HG03575 (cell line): ENCODE results near the gene VSIG8.

Source experiments
- ATAC-seq: cut with Tn5 transposase; IDR thresholded peaks from one replicate; pipeline ENCODE4 v1.9.1; 2021; ENCODE audit not compliant: unreplicated experiment, insufficient number of reproducible peaks, low FRiP score; ENCODE audit errors: extremely low read depth

VSIG8 gene

DNA sequence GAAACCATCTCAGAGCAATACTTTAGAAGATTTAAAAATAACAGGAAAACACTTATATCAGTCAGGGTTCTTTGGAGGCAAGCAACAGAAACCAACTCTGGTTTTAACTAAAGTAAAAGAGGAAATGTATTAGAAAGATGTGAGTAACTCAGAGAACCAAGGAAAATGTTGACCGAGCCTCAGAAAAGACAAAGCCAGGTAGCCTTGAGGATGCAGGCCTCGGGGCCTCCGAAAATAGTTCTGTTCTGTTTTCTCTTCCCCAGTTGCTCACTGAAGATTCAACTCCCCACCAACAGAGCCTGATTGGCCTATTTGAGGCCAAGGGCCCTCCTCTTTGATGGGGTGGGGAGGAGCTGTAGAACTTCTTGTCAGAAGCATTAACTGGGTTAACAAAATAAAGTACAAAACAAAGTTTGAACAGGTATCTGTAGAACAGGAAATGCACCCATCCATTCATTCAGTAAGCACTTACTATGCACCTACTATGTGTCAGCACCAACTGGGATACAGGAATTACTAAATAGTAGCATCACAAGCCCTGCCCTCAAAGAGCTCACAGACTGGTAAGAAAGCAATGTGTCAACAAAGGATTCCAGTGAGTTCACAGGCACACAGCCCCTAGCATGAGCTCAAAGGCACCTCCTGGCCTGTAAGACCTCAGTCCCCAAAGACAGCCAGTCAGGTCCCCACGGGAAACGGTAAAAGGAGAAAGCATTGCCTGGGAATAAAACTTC is 23.2 kb downstream of the VSIG8 start:
- peak; percentile 35 for ATAC-seq

DNA sequence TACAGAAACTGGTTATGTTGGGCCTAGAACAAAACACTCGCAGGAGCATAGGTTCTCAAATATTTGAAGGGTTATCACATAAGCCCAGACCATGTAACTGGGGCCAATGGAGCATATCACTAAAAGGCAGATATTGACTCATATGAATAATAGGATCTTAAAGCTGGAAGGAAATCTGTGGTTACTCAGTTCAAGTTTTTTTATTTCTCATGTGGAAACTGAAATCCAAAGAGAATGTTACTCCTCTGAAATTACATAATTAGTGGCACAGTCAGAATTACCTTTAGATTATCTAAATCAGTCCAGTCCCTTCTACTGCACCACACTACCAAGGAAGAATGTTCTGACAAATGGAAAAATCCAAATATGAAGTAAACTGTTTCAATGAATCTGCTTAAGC is 23.7 kb downstream of the VSIG8 start:
- peak; percentile 38 for ATAC-seq

DNA sequence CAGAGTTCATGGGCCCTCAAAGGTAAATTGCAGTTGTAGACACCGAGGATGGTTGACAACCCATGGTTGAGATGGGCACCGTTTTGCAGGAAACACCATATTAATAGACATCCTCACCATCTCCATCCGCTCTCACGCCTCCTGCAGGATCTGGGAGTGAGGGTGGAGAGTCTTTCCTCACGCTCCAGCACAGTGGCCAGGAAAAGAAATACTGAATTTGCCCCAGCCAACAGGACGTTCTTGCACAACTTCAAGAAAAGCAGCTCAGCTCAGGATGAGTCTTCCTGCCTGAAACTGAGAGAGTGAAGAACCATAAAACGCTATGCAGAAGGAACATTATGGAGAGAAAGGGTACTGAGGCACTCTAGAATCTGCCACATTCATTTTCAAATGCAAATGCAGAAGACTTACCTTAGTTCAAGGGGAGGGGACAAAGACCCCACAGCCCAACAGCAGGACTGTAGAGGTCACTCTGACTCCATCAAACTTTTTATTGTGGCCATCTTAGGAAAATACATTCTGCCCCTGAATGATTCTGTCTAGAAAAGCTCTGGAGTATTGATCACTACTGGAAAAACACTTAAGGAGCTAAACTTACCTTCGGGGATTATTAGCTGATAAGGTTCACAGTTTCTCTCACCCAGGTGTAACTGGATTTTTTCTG is 26.5 kb downstream of the VSIG8 start:
- ATAC-seq = no peak

DNA sequence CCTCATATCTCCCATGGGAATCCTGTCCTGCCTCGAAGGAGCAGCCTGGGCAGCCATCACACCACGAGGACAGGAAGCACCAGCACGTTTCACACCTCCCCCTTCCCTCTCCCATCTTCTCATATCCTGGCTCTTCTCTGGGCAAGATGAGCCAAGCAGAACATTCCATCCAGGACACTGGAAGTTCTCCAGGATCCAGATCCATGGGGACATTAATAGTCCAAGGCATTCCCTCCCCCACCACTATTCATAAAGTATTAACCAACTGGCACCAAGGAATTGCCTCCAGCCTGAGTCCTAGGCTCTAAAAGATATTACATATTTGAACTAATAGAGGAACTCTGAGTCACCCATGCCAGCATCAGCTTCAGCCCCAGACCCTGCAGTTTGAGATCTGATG is 27.1 kb downstream of the VSIG8 start:
- no peak for ATAC-seq

DNA sequence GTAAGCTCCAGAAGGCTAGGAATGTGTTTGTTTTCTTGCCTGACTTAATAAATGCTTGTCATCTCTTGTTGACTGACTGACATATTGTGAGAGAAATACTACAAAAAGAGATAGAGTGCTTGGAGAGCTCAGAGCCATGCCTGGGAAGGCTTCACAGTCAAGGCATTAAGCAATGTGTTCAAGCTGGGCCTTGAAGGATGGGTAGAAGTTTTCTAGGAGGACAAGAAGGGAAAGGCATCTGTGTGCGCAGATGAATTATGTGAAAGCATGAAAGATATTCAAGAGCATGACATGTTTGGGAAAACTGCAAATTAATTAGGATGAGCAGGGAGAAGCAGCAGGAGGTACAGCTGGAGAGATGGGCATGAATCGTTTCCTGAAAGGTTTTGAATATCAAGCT is 30.1 kb downstream of the VSIG8 start:
- ATAC-seq = no peak

DNA sequence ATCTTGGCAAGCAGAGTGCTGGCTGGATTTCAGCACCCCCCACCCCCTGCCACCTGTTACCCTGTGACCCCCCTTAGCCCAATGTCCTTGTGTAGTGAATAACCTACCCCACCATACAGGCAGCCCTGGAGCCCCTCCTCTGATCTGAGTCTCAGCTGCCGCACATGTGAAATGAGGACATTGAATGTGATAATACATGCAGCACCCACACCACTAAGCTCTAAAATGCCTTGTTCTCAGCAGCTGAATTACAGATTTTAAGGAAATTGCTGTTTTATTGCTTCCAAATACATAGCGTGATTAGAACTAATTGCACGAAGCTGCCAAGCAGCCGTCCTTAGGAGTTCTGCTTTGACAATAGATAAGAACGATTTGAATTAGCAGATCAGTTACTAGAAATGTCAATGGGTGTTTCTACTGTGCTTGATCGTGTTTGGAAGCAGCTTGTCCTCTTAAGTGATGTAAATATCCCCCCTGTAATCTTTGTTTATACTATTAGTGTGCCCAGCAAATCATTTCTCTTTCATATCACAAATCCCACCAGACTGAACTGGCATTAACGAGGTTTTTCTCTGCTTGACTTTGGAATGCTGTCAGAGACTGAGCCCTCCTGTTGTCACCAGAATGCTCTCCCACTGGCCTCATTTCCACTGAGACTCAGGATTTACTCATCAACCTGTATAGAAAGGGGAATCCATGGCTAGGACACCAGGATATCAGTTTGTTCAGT is 30.9 kb downstream of the VSIG8 start:
- ATAC-seq = no peak

DNA sequence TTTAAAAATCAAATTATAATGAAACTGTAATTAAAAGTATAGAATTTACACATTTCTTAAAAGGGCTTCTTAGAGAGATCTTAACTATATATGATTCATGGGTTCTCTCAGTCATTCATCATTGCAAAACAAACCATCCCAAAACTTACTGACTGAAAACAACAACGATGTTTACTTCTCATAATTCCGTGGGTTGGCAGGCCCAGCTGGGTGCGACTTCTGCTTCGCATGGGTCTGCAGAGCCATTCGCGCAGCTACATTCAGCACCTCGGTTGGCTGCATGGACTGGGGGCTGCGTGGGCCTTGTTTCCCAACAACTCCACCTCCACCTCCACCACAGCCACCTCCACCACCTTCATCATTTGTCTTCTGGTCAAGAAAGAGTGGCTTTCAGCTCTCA is 31.7 kb downstream of the VSIG8 start:
- no peak for ATAC-seq

DNA sequence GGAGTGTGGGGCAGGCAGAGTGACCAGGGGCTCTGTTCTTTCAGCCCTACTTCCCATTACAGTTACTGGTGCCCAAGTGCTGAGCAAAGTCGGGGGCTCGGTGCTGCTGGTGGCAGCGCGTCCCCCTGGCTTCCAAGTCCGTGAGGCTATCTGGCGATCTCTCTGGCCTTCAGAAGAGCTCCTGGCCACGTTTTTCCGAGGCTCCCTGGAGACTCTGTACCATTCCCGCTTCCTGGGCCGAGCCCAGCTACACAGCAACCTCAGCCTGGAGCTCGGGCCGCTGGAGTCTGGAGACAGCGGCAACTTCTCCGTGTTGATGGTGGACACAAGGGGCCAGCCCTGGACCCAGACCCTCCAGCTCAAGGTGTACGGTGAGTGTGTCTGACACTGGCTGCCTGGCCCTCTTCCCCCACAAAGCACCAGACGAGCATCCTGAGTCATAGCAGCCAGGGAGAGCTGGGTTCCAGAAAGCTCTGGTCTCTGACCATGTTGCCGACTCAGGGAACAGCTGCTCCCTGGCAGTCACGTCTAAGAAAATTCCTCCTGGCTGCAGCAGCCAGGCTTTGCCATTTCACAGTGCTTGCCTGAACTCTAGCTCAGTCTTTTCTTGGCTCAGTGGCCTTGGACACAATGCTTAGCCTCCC is 32.5 kb downstream of the VSIG8 start:
- no peak for ATAC-seq

DNA sequence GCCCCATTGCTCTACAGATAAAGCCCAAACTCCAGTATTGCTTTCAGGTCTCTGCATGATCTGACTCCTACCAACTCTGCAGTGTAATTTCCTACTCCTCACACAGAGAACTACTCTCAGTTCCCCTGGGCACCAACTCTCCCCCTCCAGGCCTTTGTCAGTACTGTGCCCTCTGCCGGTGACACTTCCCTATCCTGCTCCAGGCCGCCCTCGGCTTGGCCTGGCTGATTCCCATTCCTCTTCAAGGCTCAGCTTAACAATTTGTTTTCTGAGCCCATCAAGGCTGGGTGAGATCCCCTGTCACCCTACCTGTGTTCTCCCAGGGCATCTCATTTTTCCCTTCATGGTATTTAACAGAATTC is 33.2 kb downstream of the VSIG8 start:
- peak; percentile 47 for ATAC-seq

DNA sequence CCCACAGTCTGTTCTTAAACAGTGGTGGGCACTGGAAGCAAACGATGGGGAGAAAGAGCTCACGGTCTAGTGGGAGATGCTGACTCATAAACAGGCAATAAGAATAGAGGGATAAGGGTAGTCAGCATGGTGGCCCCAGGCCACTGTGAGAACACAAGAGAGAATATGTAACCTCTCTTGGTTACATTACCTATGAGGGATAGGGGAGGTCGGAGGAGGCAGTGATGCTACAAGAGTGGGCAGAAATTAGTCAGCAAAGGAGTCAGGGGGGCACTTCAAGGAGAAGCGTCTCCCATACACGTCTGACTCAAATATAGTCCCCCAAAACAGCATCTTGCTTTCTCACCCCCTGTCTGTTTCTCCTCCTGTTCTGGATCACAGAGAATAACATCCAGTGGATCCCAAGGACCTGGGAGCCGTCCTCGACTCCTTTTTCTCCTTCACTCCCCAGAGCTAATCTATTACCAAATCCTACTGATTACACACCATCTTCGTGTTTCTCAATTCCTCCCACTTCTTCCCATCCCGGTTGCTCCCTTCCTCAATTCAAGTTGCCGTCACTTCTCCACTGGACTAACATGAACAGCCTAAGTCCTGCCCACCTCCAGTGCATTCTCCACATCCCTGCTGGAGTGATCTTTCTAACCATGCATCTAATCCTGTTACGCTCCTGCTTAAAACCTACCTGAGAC is 33.7 kb downstream of the VSIG8 start:
- no peak for ATAC-seq

DNA sequence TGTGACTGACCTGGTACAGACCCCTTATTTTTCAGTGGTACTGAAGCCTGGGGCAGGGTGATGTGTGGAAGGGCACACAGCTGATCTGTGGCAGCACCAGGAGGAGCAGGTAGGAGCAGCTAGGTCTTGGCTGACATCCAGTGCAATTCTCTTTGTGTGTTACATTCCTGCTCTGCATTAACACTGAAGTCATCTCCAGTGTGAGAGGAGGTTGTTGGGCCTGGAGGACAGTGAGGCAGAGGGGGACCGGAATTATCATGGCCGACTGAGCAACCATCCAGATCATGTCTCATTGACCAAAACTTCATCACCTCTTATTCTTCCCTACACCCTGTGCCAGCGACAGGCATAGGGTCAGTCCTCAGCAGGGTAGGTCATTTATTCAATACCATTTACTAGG is 34.3 kb downstream of the VSIG8 start:
- ATAC-seq = no peak

DNA sequence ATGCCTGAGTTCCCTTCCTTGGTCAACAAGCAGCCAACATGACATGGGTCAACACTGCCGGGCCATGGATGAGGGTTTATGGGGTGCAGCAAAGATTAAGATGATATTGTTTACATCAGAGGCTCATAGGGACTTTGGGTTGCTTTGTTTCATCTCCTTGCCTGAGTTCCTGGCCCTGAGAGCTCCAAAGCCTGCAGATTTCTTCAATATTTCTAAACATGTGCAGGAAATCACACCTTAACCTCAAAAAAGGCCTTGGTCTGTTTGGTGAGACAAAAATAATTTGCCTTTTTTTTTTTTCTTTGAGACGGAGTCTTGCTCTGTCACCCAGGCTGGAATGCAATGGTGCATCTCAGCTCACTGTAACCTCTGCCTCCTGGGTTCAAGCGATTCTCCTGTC is 34.9 kb downstream of the VSIG8 start:
- no peak for ATAC-seq

DNA sequence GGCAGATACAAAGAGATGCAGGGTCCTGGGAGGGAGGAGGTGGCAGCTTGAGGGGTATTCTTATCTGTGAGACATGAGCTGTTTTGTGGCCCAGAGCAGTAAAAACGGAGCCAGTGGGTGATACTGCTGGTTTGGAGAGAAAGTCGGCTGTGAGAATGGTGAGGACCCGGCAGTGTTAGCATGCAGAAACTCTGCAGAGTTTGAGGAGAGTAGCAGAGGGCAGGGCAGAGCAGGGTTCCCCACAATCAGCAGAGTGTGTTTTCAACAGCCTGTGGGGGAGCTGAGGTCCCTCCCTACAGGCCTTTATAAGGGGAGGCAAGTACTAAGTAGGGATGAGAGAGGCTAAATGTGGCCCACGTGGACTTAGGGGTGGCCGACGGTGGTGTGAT is 35.4 kb downstream of the VSIG8 start:
- ATAC-seq = no peak

DNA sequence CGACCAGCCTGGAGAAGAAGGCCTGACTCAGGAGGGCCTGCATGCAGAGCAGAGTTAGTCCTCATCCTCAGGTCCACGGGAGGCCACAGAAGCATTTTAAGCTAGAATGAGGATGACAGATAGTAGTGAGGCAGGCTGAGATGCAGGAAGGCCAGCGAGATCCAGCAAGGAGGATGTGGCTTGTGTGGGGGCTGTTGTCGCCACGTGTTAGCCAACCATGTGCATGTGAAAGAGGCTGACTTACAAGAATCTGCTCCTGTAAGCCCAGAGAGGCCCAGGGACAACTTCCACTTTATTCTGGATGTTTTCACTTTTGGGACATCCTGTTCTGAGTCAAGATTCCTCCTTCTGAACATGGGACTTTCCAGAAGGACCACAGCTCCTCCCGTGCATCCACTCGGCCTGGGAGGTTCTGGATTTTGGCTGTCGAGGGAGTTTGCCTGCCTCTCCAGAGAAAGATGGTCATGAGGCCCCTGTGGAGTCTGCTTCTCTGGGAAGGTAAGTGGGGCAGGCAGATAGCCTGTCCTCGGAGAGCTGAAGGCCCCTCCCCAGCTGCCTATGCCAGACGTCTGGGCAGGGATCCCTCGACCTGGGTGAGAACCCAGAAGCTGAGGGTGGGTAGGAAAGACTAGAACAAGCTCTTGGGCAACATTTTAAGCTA is 35.9 kb downstream of the VSIG8 start, which contains the start of gene SLAMF8:
TSS of gene SLAMF8 (plus strand) at position 433 of the 661 bp plus-strand sequence. CDS start at position 459, 26 bp downstream.
- no peak for ATAC-seq

DNA sequence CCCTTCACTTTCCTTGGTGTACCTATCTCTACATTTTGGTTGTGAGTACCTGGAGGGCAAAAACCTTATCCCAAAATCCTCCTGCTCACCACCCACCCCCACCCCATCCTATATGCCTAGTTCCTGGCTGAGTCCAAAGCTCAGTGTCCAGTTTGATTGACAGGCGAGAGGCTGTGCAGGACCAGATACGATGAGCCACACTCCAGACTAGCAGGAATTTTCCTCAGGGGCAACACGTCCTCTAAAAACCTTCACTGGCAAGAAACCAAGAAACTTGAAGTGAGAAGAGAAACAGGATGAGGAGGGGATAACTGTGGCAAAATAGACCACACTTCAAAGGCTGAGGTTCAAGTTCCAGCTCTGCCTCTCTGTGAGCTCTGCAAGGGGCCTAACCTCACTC is 36.9 kb downstream of the VSIG8 start:
- no peak for ATAC-seq

DNA sequence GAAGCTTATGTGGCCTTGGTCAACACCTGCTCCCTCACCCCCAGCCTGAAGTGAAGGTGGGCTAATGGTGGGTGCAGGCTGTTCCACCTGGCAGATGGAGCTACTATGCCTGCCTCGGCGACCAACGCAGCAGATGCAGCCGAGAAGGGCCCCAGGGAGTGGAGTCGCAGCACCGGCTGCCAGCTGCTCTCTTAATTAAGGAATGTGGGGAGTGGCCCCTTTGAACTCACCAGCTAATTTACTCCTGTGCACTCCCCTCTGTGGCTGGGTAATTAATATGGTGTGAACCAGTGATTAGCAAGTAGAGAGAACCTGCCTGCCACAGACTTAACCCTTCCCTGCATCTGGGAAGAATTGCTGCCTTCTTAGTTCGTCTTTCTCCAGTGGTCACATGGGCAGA is 39.1 kb downstream of the VSIG8 start:
- no peak for ATAC-seq

DNA sequence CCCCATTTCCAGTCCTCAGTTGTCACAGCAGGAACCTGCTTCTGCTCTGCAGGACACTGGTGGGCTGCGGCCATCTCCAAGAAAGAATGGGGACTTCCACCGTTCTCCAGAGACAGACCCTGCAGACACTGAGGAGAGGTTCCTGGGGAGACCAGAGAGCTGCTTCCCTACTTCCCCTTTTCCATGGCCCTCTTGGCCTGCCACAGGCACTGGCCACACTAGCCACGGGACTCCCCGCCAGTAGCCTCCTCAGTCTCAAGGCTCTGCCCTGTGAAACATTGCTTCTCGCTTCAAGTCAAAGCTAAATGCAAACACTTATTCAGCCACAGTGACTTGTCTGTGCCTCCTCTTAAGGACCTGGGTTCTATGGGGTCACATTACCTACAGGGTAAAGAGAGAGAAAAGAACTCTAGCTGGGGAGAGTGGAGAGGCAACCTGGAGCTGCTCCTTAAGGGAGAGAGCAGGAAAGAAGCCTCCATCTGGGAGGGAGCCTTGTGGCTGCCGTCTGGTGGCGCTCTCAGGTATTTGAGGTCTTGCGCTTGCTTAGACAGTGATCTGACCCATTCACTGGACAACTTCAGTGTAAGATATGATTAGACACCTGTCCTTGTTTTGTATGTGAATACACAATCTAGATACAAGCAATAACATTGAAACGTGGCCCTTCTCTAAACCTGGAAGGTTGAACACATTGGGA is 41.1 kb downstream of the VSIG8 start:
- ATAC-seq = no peak
